SK-N-SH treated with all-trans-retinoic acid at 6 μM for 48 hours (cell line): ENCODE results near the gene PAFAH1B1.
A peak's percentile ranks its signal among the peaks of the same experiment; 100 is the strongest.

ENCODE experiments used
- ATAC-seq: fragments of 200-7000 bp; cut with Tn5 transposase; 3 replicates; pipeline ENCODE4 v1.9.1; 2020; ENCODE audit warnings: mild to moderate bottlenecking, moderate library complexity
- ARNTL ChIP-seq: fragments of 450-650 bp; formaldehyde crosslinking; IDR thresholded peaks from 2 replicates; pipeline ENCODE4 v1.5.0; 2020; ENCODE audit warnings: low read depth, mild to moderate bottlenecking, moderate library complexity, borderline replicate concordance
- CSDC2 ChIP-seq: fragments of 250-450 bp; sonication (Bioruptor Pico); IDR thresholded peaks from 2 replicates; pipeline ENCODE4 v1.5.0; 2020; ENCODE audit warnings: mild to moderate bottlenecking, moderate library complexity
- ESRRG ChIP-seq: fragments of 250-450 bp; sonication (Bioruptor Pico); IDR thresholded peaks from 2 replicates; pipeline ENCODE4 v1.6.1; 2021; ENCODE audit warnings: mild to moderate bottlenecking
- GLIS3 ChIP-seq: fragments of 250-450 bp; sonication (Bioruptor Pico); IDR thresholded peaks from 2 replicates; pipeline ENCODE4 v1.5.0; 2020; ENCODE audit warnings: mild to moderate bottlenecking, moderate library complexity
- RARB ChIP-seq: fragments of 250-450 bp; sonication (Bioruptor Pico); IDR thresholded peaks from 2 replicates; pipeline ENCODE4 v1.8.0; 2021; ENCODE audit warnings: mild to moderate bottlenecking, moderate library complexity
- SNAI2 ChIP-seq: fragments of 250-450 bp; sonication (Bioruptor Pico); IDR thresholded peaks from 2 replicates; pipeline ENCODE4 v1.5.0; 2020; ENCODE audit warnings: mild to moderate bottlenecking, moderate library complexity
- TCF4 ChIP-seq: fragments of 250-450 bp; sonication (Bioruptor Pico); IDR thresholded peaks from 2 replicates; pipeline ENCODE4 v1.8.0; 2021; ENCODE audit warnings: mild to moderate bottlenecking, moderate library complexity, borderline replicate concordance
- TOX ChIP-seq: fragments of 250-450 bp; sonication (Bioruptor Pico); IDR thresholded peaks from 2 replicates; pipeline ENCODE4 v1.8.0; 2021; ENCODE audit warnings: mild to moderate bottlenecking, moderate library complexity, borderline replicate concordance
- ZC3H10 ChIP-seq: fragments of 250-450 bp; sonication (Bioruptor Pico); IDR thresholded peaks from 2 replicates; pipeline ENCODE4 v1.5.1; 2021; ENCODE audit warnings: mild to moderate bottlenecking, moderate library complexity
- ZFP3 ChIP-seq: fragments of 250-450 bp; sonication (Bioruptor Pico); IDR thresholded peaks from 2 replicates; pipeline ENCODE4 v1.5.0; 2020; ENCODE audit warnings: mild to moderate bottlenecking, moderate library complexity
- ZFP30 ChIP-seq: fragments of 450-650 bp; formaldehyde crosslinking; IDR thresholded peaks from 2 replicates; pipeline ENCODE4 v1.5.0; 2022; ENCODE audit warnings: mild to moderate bottlenecking, moderate library complexity
- ZNF565 ChIP-seq: fragments of 450-650 bp; formaldehyde crosslinking; conservative IDR thresholded peaks from 2 replicates; pipeline ENCODE4 v1.5.0; 2020; ENCODE audit warnings: low read depth, mild to moderate bottlenecking, moderate library complexity
- ZNF8 ChIP-seq: fragments of 450-650 bp; formaldehyde crosslinking; IDR thresholded peaks from 2 replicates; pipeline ENCODE4 v1.5.0; 2020; ENCODE audit warnings: mild to moderate bottlenecking, moderate library complexity
- TF ChIP-seq, protein P1 (sequence below): fragments of 250-450 bp; sonication (Bioruptor Pico); IDR thresholded peaks from 2 replicates; pipeline ENCODE4 v1.5.1; 2020; ENCODE audit warnings: low read depth, mild to moderate bottlenecking, moderate library complexity
- TF ChIP-seq, protein P2 (sequence below): fragments of 250-450 bp; sonication (Bioruptor Pico); IDR thresholded peaks from 2 replicates; pipeline ENCODE4 v1.8.0; 2021; ENCODE audit warnings: low read depth, mild to moderate bottlenecking, moderate library complexity, borderline replicate concordance
- TF ChIP-seq, protein P3 (sequence below): fragments of 250-450 bp; sonication (Bioruptor Pico); IDR thresholded peaks from 2 replicates; pipeline ENCODE4 v1.5.1; 2021; ENCODE audit warnings: mild to moderate bottlenecking, moderate library complexity

PAFAH1B1 gene

DNA sequence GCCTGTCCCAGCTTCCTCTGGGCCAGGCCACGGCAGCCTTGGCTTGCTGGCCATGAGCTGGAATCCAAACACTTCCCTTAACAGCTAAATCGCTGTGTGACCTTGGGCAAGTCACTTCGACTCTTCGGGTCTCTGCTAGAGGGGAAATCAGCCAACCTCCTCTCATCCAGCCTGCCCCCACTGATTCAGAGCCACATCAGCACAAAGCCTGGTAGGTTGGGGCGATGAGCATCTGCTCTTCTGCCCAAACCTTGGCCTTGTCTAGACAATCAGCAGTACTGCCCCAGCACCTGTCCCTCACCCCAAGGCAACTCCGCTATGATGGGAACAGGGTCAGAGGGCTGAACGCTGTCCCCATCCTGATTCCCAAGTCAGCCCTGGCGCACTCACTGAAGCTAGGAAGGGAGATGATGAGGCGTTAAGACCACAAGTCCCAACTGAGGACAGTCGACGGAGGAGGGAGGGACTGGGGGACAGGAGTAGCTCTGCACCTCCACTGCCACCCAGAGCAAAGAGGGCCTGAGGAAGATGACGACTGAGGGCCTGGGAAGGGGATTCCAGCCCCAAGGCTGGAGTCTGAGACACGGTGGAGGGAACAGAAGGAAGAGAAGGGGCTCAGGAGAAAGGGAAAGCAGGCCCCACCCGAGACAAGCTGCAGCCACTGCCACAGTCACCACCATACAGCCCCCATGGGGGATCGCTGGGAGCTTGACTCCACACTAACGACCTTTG is 116.8 kb downstream of the PAFAH1B1 start:
- no peak for ATAC-seq
- TF ChIP-seq, protein P1, sequence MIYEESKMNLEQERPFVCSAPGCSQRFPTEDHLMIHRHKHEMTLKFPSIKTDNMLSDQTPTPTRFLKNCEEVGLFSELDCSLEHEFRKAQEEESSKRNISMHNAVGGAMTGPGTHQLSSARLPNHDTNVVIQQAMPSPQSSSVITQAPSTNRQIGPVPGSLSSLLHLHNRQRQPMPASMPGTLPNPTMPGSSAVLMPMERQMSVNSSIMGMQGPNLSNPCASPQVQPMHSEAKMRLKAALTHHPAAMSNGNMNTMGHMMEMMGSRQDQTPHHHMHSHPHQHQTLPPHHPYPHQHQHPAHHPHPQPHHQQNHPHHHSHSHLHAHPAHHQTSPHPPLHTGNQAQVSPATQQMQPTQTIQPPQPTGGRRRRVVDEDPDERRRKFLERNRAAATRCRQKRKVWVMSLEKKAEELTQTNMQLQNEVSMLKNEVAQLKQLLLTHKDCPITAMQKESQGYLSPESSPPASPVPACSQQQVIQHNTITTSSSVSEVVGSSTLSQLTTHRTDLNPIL (CRISPR knock-in tag): no peak
- TF ChIP-seq ZC3H10 (CRISPR knock-in tag): no peak

DNA sequence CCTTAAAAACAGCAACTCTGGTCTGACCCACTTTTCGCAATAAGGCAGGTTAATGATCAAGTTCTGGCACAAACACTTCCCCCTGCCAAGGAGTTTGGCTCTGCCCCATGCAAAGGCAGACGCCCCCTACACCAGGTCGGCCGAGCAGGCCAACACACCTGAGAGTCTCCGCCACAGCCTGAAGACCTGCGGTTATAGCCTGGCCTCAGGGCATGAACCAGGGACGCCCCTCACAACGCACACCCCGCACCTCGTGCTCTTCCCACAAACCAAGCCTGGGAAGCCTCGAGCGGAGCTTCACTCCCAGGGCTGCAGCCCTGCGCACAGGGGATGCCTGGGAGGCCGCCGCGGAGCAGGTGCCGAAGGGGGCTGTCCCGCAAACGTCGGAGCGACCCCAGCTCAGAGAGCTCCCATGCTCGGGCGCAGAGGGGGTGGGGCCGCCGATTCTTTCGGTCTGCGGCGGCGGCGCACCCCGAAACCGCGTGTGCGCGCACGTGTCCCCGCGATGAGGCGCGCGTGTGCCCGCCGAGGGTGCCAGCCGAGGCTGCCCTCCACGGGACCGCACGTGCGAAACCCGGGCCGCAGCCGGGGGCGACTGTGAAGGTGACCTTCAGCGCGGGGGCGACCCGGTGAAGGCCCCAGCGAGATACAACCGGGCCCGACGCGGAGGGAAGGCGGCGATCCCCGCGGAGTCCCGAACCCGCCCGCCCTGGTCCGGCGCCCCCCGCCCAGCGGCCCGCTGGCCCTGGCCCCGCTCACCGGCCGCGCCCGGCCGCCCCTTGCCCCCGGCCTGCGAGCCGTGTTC is 117.6 kb downstream of the PAFAH1B1 start:
- no peak for TF ChIP-seq ZNF8 (CRISPR knock-in tag)
- TF ChIP-seq TCF4 (CRISPR knock-in tag): no peak
- TF ChIP-seq RARB (CRISPR knock-in tag): no peak
- TF ChIP-seq CSDC2: no peak
- no peak for TF ChIP-seq ZC3H10 (CRISPR knock-in tag)
- no peak for TF ChIP-seq GLIS3 (CRISPR knock-in tag)
- TF ChIP-seq, protein P2, sequence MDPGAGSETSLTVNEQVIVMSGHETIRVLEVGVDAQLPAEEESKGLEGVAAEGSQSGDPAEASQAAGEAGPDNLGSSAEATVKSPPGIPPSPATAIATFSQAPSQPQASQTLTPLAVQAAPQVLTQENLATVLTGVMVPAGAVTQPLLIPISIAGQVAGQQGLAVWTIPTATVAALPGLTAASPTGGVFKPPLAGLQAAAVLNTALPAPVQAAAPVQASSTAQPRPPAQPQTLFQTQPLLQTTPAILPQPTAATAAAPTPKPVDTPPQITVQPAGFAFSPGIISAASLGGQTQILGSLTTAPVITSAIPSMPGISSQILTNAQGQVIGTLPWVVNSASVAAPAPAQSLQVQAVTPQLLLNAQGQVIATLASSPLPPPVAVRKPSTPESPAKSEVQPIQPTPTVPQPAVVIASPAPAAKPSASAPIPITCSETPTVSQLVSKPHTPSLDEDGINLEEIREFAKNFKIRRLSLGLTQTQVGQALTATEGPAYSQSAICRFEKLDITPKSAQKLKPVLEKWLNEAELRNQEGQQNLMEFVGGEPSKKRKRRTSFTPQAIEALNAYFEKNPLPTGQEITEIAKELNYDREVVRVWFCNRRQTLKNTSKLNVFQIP (CRISPR knock-in tag): no peak
- no peak for TF ChIP-seq ARNTL
- no peak for TF ChIP-seq ZFP3 (CRISPR knock-in tag)
- peak; percentile 8; the same call in 2 of the 3 replicates for ATAC-seq

DNA sequence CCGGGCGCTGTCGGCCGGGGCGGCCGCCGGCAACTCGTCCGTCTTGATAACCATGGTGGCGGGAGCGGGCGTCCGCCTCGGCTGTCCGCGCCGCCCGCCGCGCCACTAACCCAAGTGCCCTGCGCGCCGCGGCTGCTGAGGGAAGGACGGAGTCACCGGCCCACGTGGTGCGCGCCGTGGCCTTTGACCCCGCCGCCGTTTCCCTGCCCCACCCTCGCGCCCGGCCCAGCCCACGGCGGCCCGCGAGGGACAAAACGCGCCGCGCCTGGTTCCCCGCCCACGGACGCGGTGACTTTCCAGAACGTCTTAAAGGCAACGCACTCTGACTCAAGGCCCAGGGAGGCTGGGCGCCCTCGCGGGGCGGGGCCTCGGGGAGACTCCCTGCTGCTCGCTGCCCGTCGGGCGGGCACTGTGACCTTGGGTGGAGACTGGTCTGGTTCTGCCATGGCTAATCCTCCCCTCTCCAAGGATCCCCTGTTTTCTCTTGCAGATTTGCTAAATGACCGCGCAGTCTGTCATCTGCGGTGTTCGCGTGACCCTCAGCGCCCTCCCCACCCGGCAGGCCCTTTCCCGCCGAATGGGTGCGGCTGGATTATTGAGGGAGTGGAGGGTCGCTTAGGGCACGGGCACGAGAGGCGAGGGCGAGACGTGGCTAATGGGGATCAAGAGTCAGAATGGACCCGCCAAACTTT is 118.3 kb downstream of the PAFAH1B1 start, which contains the start of gene CLUH:
Gene CLUH, minus strand, starts transcription at position 157 of the 692 bp plus-strand sequence. Its CDS starts 103 bp downstream, at position 54.
- peak; percentile 93 for ATAC-seq
- TF ChIP-seq, protein P2 (CRISPR knock-in tag): no peak
- TF ChIP-seq ZFP30 (CRISPR knock-in tag) (no peak), ZNF8 (CRISPR knock-in tag) (no peak), SNAI2 (CRISPR knock-in tag) (no peak), ZNF565 (CRISPR knock-in tag) (no peak), CSDC2 (no peak), ESRRG (no peak), TOX (CRISPR knock-in tag) (no peak)

DNA sequence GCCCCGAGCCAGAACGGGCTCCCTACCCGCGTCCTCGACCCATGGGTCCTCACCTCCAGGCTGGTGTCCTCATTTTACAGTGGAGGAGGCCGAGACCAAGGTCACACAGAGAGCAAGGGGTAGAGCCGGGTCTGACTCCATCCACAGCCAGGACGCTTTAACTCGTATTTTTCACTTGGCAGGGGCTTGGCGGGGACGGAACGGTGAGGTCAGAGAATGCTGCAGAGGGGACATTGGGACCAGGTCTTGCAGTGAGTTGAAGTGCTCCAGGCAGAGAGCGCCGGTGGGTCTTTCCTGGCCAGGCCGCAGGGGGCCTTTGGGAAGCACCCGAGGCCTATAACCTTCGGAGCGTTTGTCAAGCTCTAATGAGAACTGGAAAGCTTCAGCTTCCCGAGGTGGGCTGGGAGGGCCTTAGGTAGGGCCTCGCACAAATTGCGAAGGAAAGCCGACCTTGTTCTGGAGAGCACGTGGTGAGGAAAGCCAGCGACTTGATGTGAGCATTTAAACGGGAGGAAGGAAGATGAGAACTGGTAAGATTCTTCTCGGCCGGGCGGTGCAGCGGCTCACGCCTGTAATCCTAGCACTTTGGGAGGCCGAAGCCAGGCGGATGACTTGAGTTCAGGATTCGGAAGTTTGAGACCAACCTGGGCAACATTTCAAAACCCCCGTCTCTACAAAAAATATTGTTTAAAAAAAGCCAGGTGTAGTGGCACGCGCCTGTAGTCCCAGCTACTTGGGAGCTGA is 119.0 kb downstream of the PAFAH1B1 start:
- TF ChIP-seq, protein P3, sequence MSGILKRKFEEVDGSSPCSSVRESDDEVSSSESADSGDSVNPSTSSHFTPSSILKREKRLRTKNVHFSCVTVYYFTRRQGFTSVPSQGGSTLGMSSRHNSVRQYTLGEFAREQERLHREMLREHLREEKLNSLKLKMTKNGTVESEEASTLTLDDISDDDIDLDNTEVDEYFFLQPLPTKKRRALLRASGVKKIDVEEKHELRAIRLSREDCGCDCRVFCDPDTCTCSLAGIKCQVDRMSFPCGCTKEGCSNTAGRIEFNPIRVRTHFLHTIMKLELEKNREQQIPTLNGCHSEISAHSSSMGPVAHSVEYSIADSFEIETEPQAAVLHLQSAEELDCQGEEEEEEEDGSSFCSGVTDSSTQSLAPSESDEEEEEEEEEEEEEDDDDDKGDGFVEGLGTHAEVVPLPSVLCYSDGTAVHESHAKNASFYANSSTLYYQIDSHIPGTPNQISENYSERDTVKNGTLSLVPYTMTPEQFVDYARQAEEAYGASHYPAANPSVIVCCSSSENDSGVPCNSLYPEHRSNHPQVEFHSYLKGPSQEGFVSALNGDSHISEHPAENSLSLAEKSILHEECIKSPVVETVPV (CRISPR knock-in tag): no peak
- TF ChIP-seq, protein P1 (CRISPR knock-in tag): no peak
- TF ChIP-seq, all 23 proteins: peak for 0
- ATAC-seq: peak; percentile 10
